Activated CD8-positive, alpha-beta memory T cell treated with anti-CD3 and anti-CD28 coated beads for 4 hours (primary cell): ENCODE results near the gene ABCA4.

Experiments used
- DNase-seq, 2 donors: peaks; one replicate each; pipeline ENCODE4 v3.0.0-alpha.2; 2020; ENCODE audit warnings: low read depth in 2 of 2

The ABCA4 gene

DNA sequence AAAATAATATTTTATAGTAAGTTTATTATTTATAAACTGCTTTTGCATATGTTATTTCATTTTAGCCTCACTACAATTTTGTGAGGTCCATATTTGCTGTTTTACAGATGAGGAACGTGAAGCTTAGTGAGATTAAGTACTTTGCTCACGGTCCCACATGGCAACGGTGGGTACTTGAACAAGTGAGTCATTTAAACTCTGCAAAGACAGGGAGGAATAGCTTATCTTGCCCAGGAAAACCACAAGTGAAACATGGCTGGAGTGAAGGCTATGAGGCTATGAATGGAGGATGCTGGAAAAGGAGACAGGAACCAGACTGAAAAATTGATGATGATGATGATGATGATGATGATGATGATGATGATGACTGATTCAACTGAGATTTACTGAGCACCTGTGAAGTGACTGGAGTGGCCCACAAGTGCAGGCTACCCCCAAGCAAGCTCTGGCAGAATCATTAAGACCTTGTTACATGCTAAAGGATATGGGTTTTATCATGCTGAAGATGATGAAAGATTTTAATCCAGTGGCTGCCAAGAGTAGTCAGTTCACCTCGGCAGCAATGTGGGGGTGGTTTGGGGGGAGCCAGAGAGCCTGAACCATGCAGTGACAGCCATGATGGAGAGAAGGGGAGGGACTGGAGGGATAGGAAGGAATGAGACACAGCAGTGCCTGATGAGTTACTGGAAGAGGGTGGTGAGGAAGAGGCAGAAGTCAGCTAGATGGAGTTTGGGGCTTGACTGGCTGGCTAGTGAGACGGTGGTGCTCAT, 1.4 kb upstream of the ABCA4 start:
- no peak for DNase-seq

DNA sequence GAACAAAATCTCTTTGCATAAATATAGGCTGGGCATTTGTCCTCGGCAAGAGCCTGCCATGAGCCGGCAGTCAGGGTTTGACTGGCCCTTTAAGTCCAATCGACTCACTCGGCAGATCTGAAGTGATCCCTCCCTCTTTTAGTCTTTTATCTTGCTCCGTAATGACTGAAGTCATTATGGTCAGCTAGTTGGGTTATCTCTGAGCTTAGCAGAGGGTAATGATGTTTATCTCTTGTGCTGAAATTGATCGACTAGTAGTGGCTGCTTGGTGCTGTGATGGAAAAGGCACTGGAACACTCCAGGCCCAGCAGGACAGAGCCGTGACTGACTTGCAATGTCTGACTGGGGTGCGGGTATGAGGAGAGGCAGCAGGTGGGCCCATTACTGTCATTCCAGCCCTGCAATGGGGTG, 468 bp upstream of the ABCA4 start:
- DNase-seq, result no peak

DNA sequence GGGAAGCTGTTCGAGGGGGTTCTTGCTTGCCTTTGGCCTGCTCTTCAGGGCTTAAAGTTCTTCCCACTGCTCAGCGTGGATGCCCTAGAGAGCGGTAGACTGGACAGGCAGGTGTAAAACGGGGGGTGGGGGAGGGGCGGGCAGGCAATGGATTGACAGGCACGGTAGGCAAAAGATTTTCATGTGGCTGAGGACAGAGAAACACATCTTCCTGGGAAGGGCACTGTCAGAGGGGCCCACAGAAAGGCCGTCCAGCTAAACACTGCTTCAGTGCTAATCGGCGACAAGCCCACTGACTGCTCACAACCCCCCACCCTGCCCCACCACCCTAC, 412 bp downstream of the ABCA4 start:
- DNase-seq, result no peak

DNA sequence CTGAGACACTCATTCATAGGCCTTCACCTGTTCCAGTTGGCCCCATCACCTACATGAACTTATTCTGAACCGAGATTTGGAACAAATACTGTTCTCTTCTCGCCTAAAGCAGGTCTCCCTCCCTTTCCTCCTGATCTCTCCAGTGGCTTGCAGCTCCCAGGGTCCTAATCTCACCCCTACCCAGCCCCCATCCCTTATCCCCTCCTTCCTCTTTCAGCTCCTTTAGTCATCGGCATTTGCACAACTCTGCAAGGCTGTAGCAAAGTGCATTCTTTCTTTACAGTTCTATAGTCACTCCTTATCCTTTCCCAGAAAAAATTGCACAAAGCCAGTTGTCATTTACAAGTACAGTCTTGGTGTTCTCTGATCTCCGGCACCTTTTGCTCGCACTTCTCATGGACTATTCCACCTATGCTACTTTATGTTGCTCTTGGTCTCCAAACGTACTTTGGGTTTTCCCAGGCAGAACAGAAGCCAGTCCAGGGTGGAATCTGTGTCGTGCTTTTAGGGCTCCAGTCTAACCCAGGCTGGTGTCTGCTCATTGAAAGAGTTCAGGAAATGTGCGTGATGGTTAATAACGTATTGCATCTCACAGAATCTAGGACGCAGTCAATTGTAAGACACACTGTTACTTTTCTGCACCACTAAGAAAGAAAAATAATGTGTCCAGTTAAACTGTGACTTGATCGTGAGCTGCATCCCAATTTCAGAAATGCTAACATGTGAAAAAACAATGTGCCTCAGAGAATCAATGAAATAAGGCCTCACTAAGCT, 965 bp downstream of the ABCA4 start:
- DNase-seq, result no peak

DNA sequence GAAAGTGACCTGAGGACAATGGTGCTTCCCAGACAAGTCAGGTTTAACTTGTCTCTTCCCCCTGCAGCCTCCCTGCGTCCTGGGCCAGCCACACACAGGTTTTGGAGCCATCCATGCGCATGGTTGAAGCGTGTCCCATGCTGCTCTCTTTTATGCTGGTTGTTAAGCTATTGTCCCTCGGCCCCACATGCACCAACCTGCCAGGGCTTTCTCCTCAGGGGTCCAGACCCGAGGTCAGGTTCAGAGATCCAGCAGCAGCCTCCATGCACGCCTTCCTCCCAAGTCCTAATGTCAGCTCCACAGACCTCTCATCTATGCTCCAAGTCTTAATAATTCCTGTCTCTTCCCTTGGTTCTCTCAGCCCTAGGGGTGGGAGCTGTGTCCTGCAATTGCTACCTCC, 1.6 kb downstream of the ABCA4 start:
- no peak for DNase-seq

DNA sequence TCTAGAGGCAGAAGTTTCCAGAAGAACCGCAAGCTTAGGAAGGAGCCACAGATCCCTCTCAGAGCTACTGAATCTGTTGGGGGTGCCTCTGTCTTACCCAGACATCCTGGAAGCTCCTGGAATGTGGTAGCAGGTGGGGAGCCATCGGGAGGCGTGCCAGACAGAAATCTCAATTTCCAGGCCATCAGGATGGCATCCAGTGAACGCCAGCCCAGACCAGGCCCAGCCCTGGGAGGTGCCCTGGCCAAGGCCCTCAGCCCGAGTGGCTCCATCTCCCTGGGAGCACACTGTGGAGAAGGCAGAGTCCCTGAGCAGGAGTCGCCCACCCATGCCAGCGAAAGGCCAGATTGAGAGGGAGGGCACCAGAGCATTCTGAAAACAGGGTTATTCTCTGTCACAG, 2.5 kb downstream of the ABCA4 start:
- no peak for DNase-seq

DNA sequence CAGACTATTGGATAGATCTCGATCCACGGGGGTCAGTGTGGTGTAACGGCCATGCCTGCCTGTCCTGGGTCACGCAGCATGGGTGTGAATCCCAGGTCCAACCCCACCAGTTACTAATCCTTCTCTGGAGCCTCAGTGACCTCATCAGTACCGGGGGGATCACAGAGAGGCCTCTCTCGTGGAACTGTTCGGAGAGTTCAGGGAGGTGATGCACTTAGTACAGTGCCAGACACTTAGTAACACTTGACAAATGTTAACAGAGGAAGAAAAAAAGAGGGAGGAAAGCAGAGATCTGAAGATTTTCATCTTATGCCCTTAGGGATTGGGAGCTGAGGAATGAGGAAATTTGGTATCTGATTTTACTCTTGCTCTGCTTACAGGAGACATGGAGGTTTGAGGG, 2.9 kb downstream of the ABCA4 start:
- no peak for DNase-seq

DNA sequence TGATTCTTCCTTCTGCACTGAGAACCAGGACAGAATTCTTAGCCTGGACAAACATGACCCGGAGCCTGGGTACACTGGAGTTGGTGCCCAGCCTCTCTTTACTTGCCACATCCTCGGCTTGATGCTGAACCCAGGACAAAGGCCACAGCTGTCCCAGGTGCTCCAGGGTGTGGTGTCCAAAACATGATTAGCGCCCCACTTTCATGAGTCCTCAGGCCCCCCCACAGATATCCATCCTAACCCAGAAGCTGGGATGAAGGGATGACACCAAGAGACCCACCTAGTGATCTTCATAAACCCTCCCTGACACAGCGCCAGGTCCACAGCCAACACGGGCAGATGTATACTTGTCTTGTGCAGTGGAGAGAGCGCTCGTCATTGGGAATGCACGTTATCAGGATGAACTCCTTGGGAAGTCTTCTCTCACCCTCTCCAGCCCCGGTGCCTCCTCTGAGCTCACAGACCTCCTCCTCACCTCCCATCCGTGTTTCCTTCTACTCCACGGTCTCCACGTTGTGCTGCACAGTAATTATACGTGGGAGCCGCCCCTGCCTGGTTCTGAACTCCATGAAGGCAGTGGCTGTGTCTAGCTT, 3.6 kb downstream of the ABCA4 start:
- DNase-seq, result no peak

DNA sequence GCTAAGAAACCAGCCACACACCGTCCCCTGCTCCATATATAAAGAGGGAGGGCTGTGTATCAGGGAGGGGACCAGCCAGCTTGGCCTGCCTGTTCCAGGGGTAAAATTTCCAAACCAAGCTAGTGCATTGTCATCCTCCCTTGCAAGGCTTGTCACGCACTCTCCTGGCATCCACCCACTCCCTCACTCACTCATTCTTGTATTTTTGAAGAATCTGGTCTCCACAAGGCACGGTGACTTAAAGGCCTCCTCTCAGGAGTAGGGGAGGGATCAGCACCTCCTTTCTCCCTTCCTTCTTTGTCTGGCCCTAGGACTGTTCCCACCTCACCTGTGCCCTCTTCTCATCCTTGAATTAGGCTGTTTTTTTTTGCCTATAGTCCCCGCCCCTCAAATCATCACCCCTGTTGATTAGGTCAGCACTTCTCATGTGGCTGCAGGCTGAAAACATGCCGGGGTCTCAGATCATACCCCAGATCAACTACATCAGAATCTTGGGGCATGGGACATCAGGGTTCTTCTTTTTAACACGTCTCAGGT, 5.0 kb downstream of the ABCA4 start:
- DNase-seq, result no peak

DNA sequence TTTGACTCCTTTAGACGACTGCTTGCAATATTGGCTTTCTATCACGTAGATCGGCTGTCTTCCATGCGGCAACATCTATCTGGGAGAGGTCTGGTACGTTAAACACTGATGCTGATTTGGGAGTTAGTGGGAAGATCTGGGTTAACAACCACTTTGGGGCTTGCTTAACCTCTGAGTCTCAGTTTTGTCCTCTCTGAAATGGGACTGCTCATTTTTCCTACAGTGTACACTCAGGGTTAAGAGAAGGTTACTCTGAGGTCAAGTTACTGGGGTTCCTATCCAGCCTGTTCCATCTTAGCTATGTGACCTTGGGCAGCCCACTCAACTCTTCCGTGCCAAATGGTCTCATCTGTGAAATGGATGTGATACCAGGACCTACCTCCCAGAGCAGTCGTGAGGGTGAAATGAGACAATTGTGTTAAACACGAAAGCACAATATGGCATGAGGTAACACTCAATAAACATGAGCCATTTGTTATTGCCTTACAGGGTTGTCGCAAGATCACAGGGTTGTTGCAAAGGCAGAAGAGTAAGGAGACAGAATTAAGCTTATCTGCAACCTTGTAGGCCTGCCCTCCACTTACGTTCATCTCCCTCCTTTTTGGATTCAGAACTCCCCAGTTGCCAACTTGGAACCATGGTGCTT, 5.6 kb downstream of the ABCA4 start:
- DNase-seq, result no peak

DNA sequence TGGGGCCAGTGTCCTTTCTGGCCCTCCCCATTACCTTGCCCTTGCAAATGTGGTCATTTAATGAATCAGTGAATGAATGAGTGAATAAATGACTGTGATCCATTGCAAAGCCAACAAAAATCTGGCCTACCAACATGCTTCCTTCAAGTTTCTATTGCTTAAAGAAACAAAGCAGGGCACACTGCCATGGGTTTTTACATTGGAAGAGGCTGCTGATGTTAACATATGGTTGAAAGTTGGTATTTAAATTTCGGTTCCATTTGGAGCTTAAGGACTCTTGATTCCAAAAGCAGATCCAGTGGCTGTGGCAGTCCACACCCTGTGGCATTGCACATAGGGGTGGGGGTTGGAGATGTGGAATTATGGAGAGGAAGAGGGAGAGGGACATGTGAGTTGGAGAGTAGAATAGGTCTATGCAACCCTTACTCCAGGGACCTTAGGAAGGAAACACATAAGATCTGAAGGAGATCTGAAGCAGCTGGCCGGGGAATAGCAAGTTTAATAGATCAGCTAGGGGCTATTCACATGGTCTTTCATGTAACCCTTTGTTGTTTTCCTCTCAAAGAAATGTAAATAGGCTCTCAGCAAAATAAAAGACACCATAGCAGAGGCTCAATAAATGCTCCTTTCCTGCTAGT, 7.2 kb downstream of the ABCA4 start:
- DNase-seq, result no peak

DNA sequence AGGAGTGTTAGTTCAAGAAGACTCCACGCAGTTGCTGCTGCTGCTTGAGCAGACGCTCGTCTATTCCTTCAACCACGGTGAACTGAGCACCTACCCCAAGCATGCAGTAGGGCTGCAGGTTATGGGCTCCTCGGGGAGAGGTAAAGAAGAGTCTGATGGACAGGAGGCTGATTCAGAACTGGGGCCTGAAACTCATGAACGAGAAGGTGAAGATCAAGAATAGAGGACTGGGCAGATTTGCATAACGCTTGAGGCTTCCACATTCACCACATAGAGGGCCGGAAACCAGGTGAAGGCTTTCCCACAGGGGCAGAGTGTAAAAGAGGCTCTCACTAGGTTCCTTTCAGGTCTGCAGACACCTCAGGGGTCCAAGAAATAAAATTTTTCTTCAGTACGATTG, 9.1 kb downstream of the ABCA4 start:
- DNase-seq, result no peak

DNA sequence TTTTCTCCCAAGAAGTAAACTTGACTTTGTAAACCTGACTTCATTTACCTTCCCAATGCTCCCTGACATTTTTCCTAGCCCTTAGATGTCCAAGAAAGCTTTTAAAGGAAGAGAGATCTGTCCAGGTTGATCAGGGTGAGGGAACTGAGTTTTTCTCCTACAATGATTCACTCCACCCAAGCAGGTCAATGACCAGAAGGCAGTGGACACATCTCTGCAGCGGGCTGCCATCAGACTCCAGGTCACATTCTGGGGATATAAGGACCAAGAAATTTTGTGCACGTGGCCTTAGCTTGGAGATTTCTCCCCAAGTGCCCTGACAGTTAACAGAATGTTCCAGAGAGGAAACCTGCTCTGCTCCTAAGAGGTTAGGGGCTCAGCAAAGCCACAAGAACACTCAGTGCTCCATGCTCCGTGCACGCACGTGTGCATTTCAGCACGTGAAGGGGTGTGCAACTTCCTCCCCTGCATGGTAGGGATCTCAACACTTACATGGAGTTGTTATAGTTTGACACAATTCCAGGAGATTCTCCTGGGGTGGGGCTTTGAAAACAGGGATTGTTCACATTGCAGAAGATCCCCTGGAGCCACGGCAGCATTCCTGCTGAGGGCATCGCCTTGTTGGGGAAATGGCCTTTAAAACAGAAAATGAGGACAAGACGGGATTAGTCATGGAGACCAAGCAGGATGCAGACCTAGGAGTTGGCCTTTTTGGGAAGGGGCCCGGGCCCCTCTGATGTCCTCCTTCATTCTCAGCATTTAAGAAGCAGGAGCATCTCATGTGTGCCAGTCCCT, 9.8 kb downstream of the ABCA4 start:
- no peak for DNase-seq

DNA sequence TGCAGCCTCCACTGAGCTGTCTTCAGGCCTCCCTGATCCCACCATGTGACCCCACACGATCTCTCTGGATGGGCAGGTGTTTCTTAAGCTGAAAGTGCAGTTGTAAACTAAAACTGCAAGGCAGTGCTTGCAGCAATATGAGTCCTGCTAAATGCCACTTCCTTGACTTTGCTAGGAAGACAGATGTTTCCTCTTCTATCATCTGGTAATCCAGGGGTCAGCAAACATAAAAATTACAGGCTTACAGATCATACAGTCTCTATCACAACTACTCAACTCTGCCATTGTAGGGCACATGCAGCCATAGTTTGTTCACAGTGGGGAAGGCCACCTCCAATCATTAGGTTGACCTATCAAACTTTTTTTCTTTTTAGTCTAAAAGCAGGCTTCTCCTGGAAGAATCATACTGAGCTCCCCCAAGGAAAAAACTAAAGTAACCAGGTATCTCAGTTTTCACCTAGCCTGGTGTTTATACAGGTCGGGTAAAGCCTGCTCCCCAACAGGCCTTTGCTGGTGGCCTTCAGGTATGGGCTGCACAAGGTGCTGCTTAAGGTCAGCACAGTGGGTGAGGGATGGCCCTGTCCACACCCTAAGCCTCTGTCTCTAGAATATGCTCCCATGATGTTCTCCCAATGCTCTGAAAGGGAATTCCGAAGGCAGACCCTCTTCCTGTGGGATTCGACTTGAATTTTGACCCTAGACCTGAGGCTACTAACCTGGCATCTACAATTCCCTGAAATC, 10.8 kb downstream of the ABCA4 start:
- no peak for DNase-seq

DNA sequence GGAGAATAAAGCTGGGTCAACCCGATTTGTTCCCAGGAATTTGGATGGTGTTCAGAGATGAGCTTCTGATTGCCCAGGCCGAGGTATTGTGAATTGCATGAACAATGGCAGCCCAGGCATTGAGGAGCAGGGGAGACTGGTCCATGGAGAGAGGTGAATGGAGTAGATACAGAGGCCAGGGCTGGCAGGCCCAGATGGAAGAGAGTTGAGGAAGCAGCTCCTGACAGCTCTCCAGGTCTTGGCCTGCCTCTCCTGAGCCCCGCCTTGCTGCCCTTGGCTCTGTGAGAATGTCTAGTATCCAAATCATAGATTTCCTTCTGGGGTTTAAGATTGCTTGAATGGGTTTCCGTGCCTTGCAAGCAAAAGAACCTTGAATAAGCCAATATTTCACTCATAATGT, 11.5 kb downstream of the ABCA4 start:
- DNase-seq, result no peak

DNA sequence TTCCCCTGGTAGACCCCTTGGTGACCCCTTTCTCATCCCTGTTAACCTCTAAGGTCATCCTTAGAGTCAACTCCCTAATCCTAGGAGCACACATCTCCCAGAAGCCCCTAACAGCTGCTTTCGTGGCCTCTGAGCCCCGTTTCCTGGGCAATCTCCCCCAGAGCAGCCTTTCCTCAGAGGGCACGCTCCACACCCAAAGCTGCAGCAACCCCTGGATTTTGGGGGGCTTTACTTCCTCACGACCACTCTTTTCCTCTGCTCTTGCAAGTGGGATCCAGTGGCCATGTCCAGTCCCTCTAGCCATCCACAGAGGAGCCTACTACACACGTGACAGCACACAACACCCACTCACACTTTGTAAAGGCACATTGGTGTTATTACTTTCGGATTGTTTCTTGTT, 13.8 kb downstream of the ABCA4 start:
- no peak for DNase-seq

DNA sequence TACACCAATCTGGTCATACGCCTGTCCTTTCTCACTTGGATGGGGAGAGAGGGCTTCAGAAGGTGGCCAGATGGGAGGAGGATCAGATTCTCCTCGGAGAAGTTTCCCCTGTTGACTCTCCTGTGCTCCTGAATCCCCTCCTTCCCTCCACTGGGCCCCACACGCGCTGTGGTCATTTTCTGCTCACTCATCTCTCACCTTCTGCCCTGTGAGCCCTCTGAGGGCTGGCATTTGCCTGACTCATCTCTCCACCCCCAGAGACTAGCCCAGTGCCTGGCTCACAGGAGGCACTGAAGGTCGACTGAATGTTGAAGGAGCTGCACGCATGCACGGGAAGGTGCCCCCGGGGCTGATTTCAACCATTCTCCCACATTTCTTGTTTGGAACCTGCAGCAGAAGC, 14.2 kb downstream of the ABCA4 start:
- no peak for DNase-seq

DNA sequence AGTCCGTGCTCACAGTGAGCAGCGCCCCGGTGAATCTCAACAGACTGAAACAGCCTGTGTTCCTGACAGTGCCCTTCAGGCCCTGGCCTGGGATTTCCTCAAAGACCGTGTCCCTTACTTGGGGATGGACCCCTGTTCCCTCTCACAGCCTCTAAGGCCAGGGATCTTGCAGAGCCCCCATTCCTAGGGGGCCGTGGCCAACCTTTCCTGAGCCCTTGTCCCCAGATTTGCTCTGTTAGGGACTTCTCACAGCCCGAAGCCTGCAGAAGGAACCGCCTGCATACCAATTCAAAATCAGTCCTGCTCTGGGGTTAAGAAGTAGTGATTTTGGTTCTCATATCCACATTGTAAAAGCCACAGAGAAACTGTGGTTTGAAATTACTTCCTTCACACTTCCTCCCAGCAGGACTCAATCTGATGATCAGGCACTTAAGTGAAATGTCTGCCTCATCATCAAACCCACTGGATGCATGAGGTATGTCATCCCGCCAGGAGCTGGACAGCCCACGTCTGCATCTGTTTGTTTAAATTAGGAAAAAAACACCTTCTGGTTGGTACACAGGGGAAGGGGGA, 14.9 kb downstream of the ABCA4 start:
- DNase-seq, result no peak

DNA sequence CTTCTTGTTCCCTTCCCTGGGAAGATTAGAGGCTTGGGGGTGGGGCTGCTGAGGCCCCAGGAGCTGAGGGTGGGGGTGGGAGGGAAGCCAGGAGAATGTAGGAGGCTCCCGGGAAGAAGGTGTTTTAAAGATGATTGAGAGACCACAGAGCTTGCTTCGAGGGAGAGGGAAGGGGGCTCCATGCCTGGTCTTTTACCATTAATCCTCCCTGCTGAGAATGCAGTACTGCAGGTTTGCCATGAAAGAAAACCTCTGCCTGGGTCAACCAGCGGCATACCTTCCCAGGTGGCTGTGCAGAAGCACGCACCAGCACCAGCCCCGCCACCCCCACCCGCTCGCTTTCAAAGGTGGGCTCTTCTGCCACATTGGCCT, 15.4 kb downstream of the ABCA4 start:
- no peak for DNase-seq
